ENCODE results near the gene RFK.

DNA sequence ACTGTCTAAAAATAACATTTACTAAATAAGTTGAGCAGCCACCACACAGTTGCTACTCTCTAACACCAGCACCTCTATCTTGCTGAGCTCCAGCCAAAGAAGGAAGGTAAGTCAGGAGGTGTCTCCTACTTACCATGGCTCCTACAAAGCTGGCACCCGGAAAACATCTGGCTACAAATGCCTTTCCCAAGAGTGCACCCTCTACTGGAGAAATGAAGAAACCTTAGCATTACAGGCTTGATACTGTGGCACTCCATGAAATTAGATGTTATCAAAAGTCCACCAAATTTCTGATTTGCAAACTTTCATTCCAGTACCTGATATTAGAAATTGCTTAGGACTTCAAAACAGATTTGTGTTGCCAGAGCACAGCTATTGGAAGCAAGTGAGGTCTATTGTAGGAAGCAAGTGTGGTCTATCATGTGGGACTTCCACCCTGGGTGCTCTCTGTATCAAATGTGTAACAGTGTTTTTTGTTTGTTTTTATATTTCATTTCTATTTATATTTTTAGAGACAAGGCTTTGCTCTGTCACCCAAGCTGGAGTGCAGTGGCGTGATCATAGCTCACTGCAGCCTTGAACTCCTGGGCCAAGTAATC is 25.7 kb upstream of the RFK start:
- TF ChIP-seq POLR2AphosphoS5 (IDR thresholded peaks at IDR 0.05; ENCODE audit: borderline replicate concordance, low read depth, low read length) (no peak), EZH2 (IDR thresholded peaks at IDR 0.05) (no peak)

Data from SK-N-MC (cell line).